DMS153 (cell line): ENCODE data around the gene C4orf54.

ENCODE experiments used
- DNase-seq: peaks from one replicate; lab custom pipeline; 2025; lab: John Stamatoyannopoulos, UW

C4orf54 gene

GRCh38 chr4:99657798-99658197 lies at the start of gene C4orf54:
C4orf54 (minus strand) TSS chr4:99657828; CDS start chr4:99654648, 3,180 bp downstream.
- DNase-seq = no peak

DNA sequence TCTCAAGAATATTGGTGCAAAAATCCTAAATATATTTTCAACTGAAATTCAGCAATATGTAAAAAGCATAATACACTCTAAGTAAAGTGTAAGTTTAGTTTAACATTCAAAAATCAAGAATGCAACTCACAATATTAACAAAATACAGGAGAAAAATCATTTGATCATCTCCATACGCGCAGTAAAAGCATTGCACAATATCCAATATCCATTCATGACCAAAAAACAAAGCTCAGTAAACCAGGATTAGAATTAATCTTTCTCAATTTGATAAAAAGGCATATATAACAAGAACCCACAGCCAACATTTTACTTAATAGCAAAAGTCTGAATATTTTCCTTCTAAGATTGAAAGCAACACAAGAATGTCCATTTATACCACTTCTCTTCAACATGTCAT lies 48.3 kb upstream of the C4orf54 start:
- DNase-seq = no peak

DNA sequence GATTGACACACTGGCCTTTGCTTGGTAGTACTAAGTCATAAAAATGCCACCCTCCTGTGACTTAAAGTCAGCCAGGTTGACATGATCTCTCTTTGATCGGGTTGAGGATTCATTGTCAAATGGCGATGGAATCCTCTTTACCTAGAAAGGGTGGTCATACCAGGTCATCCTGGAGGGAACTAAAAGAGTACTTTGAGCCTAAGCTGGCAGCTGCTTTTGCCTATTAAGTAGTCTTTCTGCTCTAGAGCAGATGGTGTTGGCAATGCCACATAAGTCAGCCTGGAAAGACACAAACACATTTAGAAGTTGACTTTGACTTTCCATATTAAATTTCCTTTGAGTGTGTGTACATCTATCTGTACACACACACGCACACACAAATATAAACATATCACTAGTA lies 39.2 kb upstream of the C4orf54 start:
- DNase-seq = no peak

DNA sequence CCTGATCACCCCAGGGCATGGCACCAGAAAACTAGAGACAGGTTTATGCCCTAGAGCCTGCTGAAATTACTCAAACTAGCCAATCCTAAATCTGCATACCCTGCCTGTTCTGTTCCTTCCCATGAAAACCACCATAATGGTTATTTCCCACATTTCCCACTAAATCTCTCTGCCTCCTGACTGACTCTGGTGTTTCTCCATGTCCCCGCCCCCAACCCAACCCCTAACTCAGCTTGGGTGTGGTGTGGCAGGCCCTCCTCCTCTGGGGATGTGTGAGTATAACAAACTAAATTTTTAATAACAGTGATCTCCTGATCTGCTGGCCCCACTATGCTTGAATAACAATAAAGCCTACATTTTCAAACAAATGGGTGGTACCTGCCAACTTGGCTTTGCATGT lies 35.5 kb upstream of the C4orf54 start:
- DNase-seq = no peak

- no peak for DNase-seq
These were observed 33.4 kb upstream of the C4orf54 start for GRCh38 chr4:99690990-99691389.

DNA sequence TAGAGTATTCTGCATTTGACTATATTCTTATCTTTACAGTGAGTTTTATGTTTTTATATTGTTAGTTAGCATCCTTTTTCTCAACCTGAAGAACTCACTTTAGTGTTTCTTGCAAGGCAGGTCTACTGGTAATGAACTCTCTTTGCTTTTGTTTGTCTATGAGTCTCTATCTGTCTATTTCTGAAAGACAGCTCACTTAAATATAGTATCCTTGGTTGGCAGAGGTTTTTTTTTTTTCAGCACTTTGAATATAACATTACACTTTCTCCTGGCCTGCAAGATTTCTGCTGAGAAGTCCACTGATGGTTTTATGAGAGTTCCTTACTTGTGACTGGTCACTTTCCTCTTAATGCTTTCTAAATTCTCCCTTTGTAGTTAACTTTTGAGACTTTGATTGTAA lies 32.8 kb upstream of the C4orf54 start:
- no peak for DNase-seq

GRCh38 chr4:99687120-99687519 lies 29.5 kb upstream of the C4orf54 start:
- no peak for DNase-seq

GRCh38 chr4:99685234-99685633 lies 27.6 kb upstream of the C4orf54 start:
- DNase-seq = no peak

- no peak for DNase-seq
These were observed 26.3 kb upstream of the C4orf54 start for GRCh38 chr4:99683895-99684294.

- no peak for DNase-seq
These were observed 22.3 kb upstream of the C4orf54 start for GRCh38 chr4:99679976-99680375.

DNA sequence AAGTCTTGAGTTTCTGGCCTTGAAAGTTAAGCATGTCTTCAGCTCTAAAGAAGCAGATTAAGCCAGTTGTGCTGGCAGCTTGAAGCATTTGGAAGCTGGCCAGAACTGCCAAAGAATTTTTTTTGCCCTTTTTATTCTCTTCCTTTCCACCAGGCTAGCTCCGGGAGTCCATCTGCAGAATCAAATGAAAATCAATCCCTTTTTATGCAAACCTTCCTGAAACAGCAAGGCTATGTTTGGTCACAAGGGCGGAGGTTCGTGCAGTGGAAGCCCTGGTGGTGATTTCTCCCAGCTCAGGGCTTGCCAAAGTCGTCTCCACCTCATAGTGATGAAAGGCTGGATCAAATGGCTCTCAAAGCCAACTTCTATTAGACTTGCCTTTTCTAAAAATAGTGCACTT lies 21.6 kb upstream of the C4orf54 start:
- DNase-seq = peak; percentile 12

GRCh38 chr4:99677161-99677560 lies 19.5 kb upstream of the C4orf54 start:
- no peak for DNase-seq

DNA sequence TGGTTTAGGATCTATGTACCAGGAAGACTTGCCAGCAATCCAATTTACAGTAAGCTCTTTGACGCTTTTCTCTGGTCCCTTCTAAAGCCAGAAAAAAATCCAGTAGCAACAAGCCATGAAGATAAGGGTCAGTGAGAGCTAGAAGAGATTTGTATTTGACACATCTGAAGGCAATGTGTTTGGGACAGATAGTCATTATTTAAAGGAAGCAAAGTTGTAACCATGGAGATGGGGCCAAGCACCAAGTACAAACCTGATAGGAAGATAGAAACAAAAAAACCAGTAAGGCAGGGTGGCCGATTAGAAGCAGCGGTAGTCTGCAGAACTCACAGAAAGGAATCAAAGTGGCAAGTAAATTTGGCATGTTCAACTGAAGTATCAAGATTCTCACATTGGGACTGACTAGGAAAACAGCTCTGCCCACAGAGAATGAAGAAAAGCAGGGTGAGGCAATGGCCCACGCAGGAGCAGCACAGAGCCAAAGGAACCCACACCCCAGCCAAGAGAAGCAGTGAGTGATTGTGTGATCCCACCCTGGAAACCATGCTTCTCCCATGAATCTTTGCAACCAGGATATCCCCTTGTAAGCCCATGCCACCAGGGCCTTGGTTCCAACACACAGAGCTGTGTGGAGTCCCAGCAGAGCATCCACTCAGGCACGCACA lies 12.9 kb upstream of the C4orf54 start:
- no peak for DNase-seq

DNA sequence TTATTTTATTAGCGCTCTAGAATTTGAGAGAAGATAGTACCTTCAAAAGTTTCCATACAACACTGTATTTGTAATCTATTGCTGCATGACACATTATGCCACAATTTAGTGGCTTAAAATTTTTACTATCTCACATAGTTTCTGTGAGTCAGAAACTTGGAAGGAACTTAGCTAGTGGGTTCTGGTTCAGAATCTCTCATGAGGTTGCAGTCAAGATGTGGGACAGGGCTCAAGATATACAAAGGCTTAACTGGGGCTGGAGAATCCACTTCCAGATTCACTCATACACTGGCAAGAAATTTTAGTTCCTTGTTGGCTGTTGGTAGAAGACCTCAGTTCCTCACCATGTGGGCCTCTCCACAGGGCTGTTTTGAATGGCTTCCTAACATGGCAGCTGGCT lies 11.5 kb upstream of the C4orf54 start:
- DNase-seq = no peak

GRCh38 chr4:99668472-99668871 lies 10.8 kb upstream of the C4orf54 start:
- DNase-seq = no peak

DNA sequence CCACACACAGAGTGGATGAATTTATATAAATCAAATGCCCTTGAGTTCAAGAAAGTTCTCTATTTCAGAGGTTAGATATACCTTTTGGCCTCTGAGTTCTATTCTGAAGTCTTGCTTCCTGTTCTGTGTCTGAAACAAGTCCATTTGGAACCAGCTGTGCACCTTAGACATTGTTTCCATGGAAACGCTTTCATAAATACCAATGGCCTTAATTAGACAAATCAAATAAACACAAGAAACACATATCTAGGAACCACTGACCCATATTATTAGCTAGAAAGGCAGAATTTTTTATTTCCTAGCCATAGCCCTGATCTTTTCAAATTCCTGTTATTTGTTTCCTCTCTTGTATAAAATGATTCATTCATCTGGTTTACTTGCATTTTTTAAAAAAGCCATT lies 8.4 kb upstream of the C4orf54 start:
- DNase-seq = no peak

DNA sequence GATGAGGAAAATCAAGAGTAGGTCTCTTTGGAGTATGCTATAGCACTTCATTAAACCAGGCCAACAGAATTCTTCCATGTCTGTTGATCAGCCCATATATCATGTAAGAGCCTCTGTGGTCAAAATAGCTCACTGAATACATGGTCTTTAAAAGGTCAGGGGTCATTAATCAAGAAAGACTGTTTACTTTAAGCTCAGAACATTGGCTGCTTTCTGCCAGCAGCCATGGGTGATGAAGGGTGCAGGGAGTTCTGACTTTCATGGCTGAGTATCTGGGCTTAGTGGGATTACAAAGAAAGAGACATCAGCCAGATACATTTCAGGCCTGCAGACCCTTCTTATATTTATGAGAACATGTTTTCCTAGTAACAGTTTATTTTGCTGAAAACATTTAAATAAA lies 7.1 kb upstream of the C4orf54 start:
- no peak for DNase-seq

GRCh38 chr4:99661907-99662306 lies 4.3 kb upstream of the C4orf54 start:
- no peak for DNase-seq

DNA sequence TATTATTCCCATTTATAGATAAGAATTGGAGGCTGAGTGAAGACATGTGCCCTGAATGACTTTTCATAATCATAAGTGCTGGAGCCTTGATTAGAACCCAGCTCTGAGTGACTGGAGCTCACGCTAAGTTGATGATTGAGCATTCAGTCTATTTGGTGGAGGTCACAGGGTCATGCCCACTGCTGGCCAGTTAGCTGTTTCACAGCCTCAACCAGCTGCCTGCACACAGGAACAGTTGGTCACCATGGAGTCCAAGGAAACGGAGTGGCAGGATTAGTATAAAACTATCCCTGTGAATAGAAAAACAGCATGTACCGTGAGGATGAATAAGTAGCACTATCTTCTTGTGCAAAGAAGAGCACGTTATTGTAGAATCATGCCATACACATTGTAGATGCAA lies 1.0 kb upstream of the C4orf54 start:
- no peak for DNase-seq

DNA sequence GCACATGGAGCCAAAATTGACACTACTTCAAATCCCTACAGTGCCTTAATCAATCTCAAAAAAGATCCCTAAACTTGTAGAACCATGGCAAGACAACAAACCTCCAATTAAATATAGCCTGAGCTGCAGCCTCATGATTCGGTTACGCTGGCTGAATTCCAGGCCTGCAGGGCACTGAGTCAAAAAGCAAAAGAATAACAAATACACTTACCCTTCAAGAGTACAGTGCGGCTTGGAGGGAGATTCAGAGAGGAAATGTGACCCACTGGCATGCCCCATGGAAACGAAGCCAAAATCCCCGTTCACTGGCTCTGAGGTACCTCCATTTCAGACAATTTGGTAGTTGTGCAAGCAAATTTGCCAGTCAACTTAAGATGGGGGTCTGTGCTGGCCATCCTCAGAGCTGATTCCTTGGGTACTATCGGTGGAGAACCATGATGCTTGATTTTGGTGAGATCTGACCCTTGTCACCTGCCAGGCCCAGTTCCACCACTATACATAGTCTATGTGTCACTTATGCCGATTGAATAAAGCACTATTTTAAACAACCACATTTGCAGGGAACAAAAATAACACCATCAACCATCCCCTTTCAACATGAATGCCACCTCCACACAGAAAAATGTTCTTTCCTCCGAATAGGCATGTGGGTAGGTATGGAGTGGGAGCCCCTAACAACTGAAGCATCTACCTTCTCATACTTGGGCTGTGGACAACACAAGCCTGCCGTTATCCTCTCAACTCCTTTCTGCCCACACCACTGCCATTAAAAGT lies 2.1 kb downstream of the C4orf54 start:
- peak; percentile 15 for DNase-seq

DNA sequence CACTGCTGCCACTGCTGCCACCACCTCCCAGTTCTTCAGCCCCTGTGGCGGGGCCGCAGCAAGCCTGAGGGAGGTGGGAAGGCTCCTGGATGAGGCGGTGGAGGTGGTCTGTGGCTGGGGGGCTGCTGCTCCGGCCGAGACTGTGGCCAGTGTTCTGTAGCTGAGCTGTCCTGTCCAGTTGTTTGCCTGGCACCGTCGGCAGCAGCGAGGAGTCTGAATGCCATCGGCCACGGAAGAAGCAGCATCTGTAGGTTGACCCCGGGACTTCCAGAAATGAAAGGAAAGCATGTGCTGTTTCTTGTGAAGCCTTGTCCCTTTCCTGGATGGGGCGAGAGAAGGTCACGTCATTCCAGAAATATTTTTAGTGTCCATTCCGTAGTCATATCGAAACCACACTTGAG lies 3.3 kb downstream of the C4orf54 start:
- no peak for DNase-seq

GRCh38 chr4:99653916-99654315 lies 3.7 kb downstream of the C4orf54 start:
- DNase-seq = no peak

DNA sequence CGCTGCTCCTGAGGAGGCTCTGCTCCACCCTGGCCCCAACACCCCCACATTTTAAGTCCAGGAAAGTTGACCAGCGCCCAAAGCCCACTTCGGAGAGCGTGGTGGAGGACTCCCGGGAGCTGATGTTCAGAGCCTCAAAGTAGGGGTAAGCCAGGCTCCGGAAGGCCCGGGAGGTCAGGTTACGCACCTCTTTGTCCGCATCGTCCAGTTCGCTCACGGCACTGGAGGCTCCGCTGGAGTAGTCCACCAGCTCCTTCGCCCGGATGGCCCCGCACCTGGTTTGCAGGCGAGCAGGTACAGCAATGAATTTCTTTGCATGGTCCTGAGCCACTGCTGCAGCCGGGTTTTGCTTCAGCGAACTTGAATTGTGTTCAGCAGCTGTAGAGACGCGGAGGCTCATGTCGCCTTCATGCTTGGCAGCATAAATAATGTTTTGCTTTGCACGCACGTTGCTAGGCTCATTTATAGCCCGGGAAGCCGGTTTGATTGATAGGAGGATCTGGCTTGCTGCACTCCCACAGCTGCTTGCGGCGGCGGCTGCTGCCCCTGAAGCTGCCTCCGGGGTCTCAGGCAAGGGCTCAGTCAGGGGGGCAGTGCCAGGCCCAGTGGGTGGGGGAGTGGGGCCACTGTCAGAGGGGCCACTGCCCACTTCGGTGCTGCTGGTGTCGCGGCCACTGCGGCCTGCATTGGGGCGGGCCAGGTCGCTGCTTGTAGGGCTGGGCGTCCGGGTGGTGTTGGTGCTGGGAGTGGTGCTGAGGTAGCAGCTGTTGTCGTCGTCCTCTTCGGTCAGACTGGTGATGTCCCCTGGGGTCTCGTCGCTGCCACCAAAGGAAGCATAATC lies 4.8 kb downstream of the C4orf54 start:
- DNase-seq = peak; percentile 58
